PFSK-1 (cell line): ENCODE measurements around the gene GLB1L3.

Experiments
- POLR2AphosphoS5 ChIP-seq: IDR thresholded peaks from 2 replicates; pipeline ENCODE4 v1.6.1; 2012; ENCODE audit warnings: low read depth, mild to moderate bottlenecking, control low read depth, low read length, moderate library complexity
- SIN3A ChIP-seq: IDR thresholded peaks from 2 replicates; pipeline ENCODE4 v1.6.1; 2012; ENCODE audit warnings: mild to moderate bottlenecking, low read length, moderate library complexity, borderline replicate concordance; ENCODE audit not compliant: insufficient read depth
- TAF1 ChIP-seq: IDR thresholded peaks from 2 replicates; pipeline ENCODE4 v1.6.1; 2012; ENCODE audit warnings: low read length, control low read depth, borderline replicate concordance; ENCODE audit not compliant: insufficient read depth

- TF ChIP-seq TAF1 (no peak), POLR2AphosphoS5 (no peak), SIN3A (no peak)
Measured at GRCh38 chr11:134266841-134267251, 9.3 kb upstream of the GLB1L3 start.
